NCI-H2196 (cell line): Measurements from ENCODE around the gene IP6K2.
"Not testable (repeated sequence)": the region's sequence is repeated elsewhere in the genome, so short reads cannot be mapped to it uniquely, and the experiment has no call there.

Source experiments
- DNase-seq: peaks from one replicate; lab custom pipeline; 2025; ENCODE audit not compliant: unreplicated experiment; lab: John Stamatoyannopoulos, UW

Gene IP6K2

DNA sequence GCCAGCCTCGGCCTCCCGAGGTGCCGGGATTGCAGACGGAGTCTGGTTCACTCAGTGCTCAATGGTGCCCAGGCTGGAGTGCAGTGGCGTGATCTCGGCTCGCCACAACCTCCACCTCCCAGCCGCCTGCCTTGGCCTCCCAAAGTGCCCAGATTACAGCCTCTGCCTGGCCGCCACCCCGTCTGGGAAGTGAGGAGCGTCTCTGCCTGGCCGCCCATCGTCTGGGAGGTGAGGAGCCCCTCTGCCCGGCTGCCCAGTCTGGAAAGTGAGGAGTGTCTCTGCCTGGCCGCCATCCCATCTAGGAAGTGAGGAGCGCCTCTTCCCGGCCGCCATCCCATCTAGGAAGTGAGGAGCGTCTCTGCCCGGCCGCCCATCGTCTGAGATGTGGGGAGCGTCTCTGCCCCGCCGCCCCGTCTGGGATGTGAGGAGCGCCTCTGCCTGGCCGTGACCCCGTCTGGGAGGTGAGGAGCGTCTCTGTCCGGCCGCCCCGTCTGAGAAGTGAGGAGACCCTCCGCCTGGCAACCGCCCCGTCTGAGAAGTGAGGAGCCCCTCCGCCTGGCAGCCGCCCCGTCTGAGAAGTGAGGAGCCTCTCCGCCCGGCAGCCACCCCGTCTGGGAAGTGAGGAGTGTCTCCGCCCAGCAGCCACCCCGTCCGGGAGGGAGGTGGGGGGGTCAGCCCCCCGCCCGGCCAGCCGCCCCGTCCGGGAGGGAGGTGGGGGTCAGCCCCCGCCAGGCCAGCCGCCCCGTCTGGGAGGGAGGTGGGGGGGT lies 16.9 kb upstream of the IP6K2 start:
- DNase-seq, result not testable (repeated sequence)

DNA sequence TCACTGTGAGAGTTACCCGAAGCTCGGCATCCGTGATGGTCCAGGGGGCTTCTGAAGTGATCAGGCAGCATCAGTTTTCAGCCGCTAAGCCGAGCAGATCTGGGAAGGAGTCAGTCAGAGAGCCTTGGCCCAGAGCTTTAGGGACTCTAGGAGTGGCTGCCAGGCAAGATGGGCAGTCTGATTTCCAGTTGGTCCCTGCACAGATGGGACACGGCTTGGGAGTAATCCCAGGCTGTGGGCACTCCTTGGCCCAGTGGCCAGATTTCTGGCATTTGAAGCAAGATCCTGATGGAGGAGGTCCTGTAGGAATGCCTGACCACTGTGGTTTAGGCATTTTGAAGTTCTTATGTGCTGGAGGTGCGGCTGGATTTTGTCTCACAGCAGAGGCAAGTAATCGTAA lies 10.5 kb upstream of the IP6K2 start:
- no peak for DNase-seq

DNA sequence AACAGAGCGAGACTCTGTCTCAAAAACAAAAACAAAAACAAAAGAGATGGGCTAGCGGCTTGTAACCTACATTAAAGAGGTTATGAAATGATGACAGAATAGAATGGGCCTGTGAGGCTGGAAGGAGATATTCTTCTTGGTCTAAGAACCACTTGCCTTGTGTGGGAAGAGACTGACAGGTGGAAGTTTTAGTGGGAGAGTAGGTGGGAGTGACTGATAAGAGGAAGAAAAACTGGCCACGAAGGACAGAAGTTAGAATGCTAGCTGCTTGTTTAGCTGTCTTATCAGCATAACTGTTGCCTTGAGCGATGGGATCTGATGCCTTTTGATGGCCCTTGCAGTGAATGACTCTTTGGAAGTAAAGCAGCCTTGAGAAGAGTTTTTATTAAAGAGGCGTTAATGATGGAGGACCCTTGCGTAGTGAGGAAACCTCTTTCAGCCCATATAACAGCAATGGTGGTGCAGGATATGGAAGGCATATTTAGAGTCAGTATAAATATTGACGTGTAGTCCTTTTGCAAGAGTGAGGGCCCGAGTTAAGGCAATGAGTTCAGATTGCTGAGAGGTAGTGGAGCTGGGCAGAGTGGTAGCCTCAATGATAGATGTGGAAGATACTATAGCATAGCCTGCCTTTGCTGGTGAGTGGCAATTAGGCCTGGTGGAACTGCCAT lies 8.3 kb upstream of the IP6K2 start:
- not testable (repeated sequence) for DNase-seq

- no peak for DNase-seq
Observed at GRCh38 chr3:48723725-48724124, 6.7 kb upstream of the IP6K2 start.

- DNase-seq, result not testable (repeated sequence)
Observed at GRCh38 chr3:48723293-48723692, 6.3 kb upstream of the IP6K2 start.

DNA sequence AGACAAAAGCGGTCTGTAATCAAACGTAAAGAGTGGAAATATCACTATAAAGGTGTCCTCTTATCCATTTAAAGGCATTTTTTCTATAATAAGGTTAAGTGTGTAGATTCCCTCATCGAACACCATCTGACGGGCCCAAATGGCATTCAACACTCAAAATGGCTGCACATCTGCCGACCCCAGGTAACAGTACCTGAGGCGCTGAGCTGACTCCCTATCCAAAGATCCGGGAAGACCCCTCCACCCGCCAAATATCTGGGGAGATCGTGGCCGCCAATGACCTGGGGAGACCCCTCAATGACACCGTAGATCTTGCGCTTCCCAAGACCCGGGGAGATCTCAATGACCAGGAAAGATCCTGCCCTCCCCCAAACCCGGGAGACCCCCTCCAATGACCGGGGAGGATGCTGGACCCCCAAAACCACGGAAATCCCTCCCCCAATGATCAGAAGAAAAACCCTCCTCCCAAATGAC lies 476 bp downstream of the IP6K2 start:
- DNase-seq, result peak; percentile 20

DNA sequence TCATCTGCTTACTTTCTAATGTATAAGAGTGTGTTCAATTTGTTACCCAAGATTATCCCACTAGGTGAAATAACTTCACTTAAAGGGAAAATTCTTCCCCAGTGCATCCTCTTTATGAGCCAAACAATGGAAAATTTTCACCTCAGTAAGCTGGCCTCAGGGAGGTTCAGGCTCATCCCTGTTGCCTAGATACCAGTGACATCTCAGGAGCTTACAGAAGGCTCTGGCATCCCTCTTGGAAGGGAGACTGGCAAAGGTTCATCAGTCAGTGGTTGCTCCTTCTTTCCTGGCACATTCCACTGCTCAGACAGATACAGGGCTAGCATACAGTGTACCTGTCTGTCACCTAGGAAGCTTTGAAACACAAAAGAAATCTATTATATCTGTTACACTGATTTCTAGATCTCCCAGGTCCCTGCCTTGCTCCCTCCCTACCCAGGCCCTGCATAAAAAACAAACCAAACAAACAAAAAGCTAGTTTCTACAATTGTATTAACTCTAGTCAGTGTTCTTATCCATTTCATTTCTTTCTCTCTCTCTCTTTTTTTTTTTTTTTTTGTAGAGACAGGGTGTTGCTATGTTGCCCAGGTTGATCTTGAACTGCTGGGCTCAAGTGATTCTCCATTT lies 1.7 kb downstream of the IP6K2 start:
- DNase-seq, result no peak

GRCh38 chr3:48711727-48712126 lies 5.3 kb downstream of the IP6K2 start:
- no peak for DNase-seq

GRCh38 chr3:48709051-48709461 lies 8.0 kb downstream of the IP6K2 start:
- DNase-seq, result no peak

- no peak for DNase-seq
Observed at GRCh38 chr3:48708481-48708889, 8.5 kb downstream of the IP6K2 start.

DNA sequence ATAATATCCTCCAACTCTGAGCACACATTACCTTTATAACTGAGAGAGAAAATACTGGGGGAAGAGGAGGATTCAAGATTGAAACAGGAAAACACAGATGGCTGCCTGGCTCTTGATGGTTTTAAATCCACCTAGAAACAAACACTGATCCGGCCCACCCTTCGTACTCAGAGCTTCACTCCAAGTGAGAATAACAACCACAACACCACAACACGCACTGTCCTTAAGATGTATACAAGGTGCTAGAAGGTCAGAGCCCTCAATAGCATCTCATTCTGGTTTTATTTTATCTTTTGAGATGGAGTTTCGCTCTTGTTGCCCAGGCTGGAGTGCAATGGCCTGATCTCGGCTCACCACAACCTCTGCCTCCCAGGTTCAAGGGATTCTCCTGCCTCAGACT lies 9.9 kb downstream of the IP6K2 start:
- no peak for DNase-seq

DNA sequence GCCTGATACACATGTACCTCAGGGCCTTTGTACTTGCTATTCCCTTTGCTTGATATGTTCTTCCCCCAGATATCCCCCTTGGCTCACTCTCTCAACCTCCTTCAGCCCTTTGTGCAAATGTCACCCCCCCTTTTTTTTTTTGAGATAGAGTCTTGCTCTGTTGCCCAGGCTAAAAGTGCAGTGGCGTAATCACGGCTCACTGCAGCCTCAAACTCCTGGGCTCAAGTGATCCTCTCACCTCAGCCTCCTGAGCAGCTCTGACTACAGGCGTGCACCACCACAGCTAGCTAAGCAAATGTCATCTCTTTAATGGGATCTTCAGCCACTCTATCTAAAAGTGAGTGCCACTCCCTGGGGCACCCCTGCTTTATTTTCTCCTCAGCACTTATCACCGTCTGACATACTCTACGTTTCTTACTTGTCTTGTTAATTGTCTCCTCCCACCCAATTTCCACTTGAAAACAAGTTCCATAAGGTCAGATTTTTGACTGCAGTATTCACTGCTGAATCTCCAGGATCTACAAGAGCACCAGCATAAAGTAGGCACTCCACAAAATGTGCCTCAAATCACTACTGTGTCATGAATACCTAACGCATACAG lies 14.6 kb downstream of the IP6K2 start:
- no peak for DNase-seq

DNA sequence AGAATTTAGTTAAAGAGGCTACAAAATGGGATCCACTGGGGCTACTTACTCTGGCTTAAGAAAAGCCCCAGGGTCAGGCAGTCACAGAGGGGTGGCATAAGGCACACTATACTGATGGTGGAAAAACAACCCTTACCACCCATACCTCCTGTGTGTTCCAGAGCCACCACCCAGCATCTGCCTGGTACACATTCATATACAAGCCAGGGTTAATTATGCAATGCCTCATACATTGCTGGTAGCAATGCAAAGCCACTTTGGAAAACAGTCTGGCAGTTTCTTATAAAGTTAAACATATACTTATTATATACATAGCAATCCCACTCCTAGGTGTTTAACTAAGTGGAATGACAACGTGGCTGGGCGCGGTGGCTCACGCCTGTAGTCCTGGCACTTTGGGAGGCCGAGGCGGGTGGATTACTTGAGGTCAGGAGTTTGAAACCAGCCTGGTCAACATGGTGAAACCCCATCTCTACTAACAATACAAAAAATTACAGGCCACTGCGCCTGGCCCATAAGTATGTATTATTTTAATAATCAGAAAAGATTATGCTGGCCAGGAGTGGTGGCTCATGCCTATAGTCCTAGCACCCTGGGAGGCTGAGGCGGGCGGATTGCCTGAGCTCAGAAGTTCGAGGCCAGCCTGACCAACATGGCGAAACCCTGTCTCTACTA lies 16.2 kb downstream of the IP6K2 start:
- DNase-seq, result no peak

- DNase-seq, result no peak
Observed at GRCh38 chr3:48698891-48699290, 18.1 kb downstream of the IP6K2 start.

DNA sequence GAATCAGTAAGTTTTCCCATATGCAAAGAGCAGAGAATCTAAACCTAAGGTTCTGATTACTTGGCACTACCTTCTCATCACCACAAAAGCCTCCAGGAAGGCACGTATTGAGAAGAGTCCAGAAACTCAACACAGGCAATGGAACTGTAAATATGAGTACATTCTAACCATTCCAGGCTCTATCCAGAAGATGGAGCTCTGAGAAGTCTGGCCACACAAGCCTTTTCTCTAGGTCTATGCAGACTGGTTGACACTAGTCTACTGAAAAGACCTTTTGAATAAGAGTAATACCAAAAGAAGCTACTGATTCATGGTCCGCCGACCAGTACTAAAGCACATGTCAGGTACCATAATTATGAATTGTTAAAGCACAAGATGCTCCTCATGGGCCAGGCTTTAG lies 19.1 kb downstream of the IP6K2 start:
- no peak for DNase-seq

GRCh38 chr3:48696601-48697000 lies 20.4 kb downstream of the IP6K2 start:
- DNase-seq, result no peak

GRCh38 chr3:48696156-48696555 lies 20.9 kb downstream of the IP6K2 start:
- no peak for DNase-seq

- no peak for DNase-seq
Observed at GRCh38 chr3:48695393-48695753, 21.6 kb downstream of the IP6K2 start.

DNA sequence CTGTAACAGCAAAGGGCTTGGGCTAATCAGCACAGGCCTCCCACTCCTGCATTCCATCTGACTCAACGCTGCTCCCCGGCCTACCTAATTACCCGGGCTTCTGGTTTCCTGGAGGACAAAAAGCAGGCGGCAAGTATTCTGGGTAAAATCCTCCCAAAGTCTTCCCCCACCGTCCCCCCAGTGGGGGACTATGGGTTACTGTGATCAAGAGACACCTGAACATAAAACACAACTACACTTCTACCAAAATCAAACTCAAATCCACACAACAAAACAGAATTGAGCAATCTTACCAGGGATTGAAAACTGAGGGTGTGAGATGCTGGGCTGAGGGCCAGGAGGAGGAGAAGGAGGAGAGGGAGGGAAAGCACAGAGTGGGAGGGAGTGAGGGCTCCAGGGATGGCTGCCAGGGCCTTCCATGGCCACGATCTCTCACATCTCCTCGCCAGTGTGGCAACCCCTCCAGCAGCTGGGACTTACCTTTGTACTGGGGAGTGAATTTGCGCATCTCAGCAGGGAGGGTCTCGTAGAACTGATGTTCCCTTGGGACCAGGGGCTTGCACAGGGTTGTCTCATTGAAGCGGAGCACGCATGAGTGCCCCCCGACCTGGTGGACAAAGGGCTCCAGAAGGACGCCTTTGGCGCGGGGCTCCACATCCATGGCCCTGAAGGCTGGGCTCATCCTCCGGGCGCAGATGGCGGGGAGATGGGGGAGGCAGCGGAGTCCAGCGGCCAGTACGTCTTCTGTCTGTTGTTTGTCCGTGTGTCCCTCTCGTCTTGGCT lies 22.2 kb downstream of the IP6K2 start:
- peak; percentile 26 for DNase-seq

GRCh38 chr3:48693826-48694225 lies 23.2 kb downstream of the IP6K2 start:
- no peak for DNase-seq
